K562 (cell line): ENCODE data around the gene SLC27A4. TPM values are rescaled to one million over a fixed set of nuclear protein-coding genes. Genes with fewer than 3 reads are reported as not detected.

Experiments used
- ATAC-seq: fragments of 200-7000 bp; cut with Tn5 transposase; 3 replicates; pipeline ENCODE4 v1.9.1; 2020; ENCODE audit warnings: moderate library complexity
- BruUV-seq: library from RNA; stranded (reverse); fragments of 400-500 nt; replicated peaks from 2 replicates; lab custom pipeline; 2021; lab: Mats Ljungman, UMichigan
- CTCF ChIA-PET: fragments of 300-600 bp; formaldehyde crosslinking; extraction: SDS; loops from one replicate; lab custom pipeline; 2021; ENCODE audit warnings: low intra/inter-chr PET ratio; lab: Yijun Ruan, JAX
- POLR2A ChIA-PET: fragments of 300-600, 350-650 bp; sonication (Branson Sonifier 250); formaldehyde crosslinking; extraction: SDS; loops from one replicate; lab custom pipeline; 2021; ENCODE audit warnings: antibody characterized with exemption, inconsistent platforms; lab: Yijun Ruan, JAX
- DNase-seq, 4 experiments: peaks; one replicate each; pipeline versions ENCODE4 v3.0.0 to v3.0.0-alpha.2; 2011 to 2018; ENCODE audit warnings: low spot score in 3 of 4, mixed read lengths in 3 of 4; ENCODE audit errors: extremely low read depth in 1 of 4
- FAIRE-seq: peaks from 2 replicates; lab custom pipeline; 2011; peaks lifted over from hg19 to GRCh38; lab: Jason Lieb, UNC
- H2AFZ ChIP-seq: 2 replicates; pipeline ENCODE4 v1.6.0; 2011; ENCODE audit warnings: low read depth, low read length, control low read depth, inconsistent platforms
- H3K27ac ChIP-seq: fragments of 200-600 bp; 3 replicates; pipeline ENCODE4 v1.8.0; 2011; ENCODE audit warnings: low read depth, mild to moderate bottlenecking, control low read depth, inconsistent platforms, low read length, moderate library complexity, mixed read lengths; ENCODE audit errors: extremely low read depth
- H3K27me3 ChIP-seq, 2 experiments: fragments of 300-600 bp in 1 of 2; 2 replicates in 1 of 2; 3 replicates in 1 of 2; pipeline versions ENCODE4 v1.6.0 to v1.8.0; 2011; ENCODE audit warnings: inconsistent platforms in 2 of 2, low read length in 2 of 2, mild to moderate bottlenecking in 1 of 2, mixed read lengths in 1 of 2, moderate library complexity in 1 of 2; ENCODE audit not compliant: control insufficient read depth in 2 of 2, insufficient read depth in 2 of 2
- H3K36me3 ChIP-seq: fragments of 300-600 bp; 3 replicates; pipeline ENCODE4 v1.8.0; 2011; ENCODE audit warnings: mild to moderate bottlenecking, low read length, inconsistent platforms; ENCODE audit not compliant: control insufficient read depth, insufficient read depth
- H3K4me1 ChIP-seq, 2 experiments: fragments of 200-600 bp in 1 of 2; replicated peaks in 1 of 2; 2 replicates in 1 of 2; 3 replicates in 1 of 2; pipeline versions ENCODE4 v1.5.1 to v1.8.0; 2011; ENCODE audit warnings: inconsistent platforms in 2 of 2, low read length in 2 of 2, mild to moderate bottlenecking in 1 of 2, mixed read lengths in 1 of 2, moderate library complexity in 1 of 2; ENCODE audit not compliant: control insufficient read depth in 2 of 2, insufficient read depth in 2 of 2
- H3K4me2 ChIP-seq: 2 replicates; pipeline ENCODE4 v1.6.1; 2011; ENCODE audit warnings: low read length, control low read depth, inconsistent platforms, mixed read lengths; ENCODE audit not compliant: insufficient read depth
- H3K4me3 ChIP-seq: fragments of 200-600 bp; sonication (generic), shearing (Covaris generic); 2 replicates; pipeline ENCODE4 v1.5.1; 2016; ENCODE audit warnings: control low read depth, inconsistent platforms
- H3K79me2 ChIP-seq: fragments of 200-600 bp; 3 replicates; pipeline ENCODE4 v1.8.0; 2011; ENCODE audit warnings: low read length, inconsistent platforms; ENCODE audit not compliant: control insufficient read depth, insufficient read depth
- H3K9ac ChIP-seq, 2 experiments: 2 replicates each; pipeline versions ENCODE4 v1.6.0 to v1.6.1; 2011; ENCODE audit warnings: low read depth in 2 of 2, low read length in 2 of 2, control low read depth in 1 of 2, inconsistent platforms in 1 of 2, mild to moderate bottlenecking in 1 of 2, mixed read lengths in 1 of 2; ENCODE audit not compliant: insufficient read depth in 1 of 2
- H3K9me1 ChIP-seq: one replicate; pipeline ENCODE4 v1.6.0; 2011; ENCODE audit warnings: inconsistent platforms, mild to moderate bottlenecking, low read length, moderate library complexity; ENCODE audit not compliant: control insufficient read depth, insufficient read depth
- H3K9me3 ChIP-seq: replicated peaks from 2 replicates; pipeline ENCODE4 v1.5.1; 2011; ENCODE audit warnings: low read depth, low read length, inconsistent platforms; ENCODE audit not compliant: control insufficient read depth, insufficient read depth
- H4K20me1 ChIP-seq: replicated peaks from 2 replicates; pipeline ENCODE4 v1.6.1; 2011; ENCODE audit warnings: low read length, inconsistent platforms, mixed read lengths; ENCODE audit not compliant: control insufficient read depth, insufficient read depth
- BRD9 ChIP-seq: fragments of 450-650 bp; IDR thresholded peaks from 2 replicates; pipeline ENCODE4 v1.6.1; 2018; ENCODE audit warnings: low read depth; ENCODE audit not compliant: partially characterized antibody
- GABPA ChIP-seq: fragments of 200-800 bp; sonication (Bioruptor generic); conservative IDR thresholded peaks from 2 replicates; pipeline ENCODE4 v1.6.1; 2016; ENCODE audit warnings: low read depth, missing genetic modification characterization, missing compliant biosample characterization
- GTF2B ChIP-seq: IDR thresholded peaks from 2 replicates; pipeline ENCODE4 v1.6.1; 2011; ENCODE audit not compliant: insufficient read length; ENCODE audit errors: extremely low read depth
- KLF10 ChIP-seq: fragments of 250-450 bp; sonication (Bioruptor Pico); IDR thresholded peaks from 2 replicates; pipeline ENCODE4 v1.6.1; 2021; ENCODE audit warnings: matching md5 sums
- MAFK ChIP-seq: IDR thresholded peaks from 2 replicates; pipeline ENCODE4 v1.6.1; 2011; ENCODE audit warnings: low read length, improper control_type of control experiment
- MECOM ChIP-seq: fragments of 250-450 bp; sonication (Bioruptor Pico); IDR thresholded peaks from 2 replicates; pipeline ENCODE4 v1.8.0; 2022; ENCODE audit warnings: inconsistent platforms
- MYC ChIP-seq, 2 experiments: fragments of 250-450 bp in 1 of 2; sonication (Bioruptor Pico) in 1 of 2; IDR thresholded peaks; 2 replicates each; pipeline versions ENCODE4 v1.5.1 to v1.6.1; 2012 to 2021; ENCODE audit warnings: low read depth in 2 of 2, borderline replicate concordance in 1 of 2, improper control_type of control experiment in 1 of 2, low read length in 1 of 2, mild to moderate bottlenecking in 1 of 2, moderate library complexity in 1 of 2
- NCOA4 ChIP-seq: fragments of 450-650 bp; IDR thresholded peaks from 2 replicates; pipeline ENCODE4 v1.6.1; 2018; ENCODE audit warnings: mild to moderate bottlenecking; ENCODE audit not compliant: partially characterized antibody
- NEUROD1 ChIP-seq: fragments of 150-350 bp; IDR thresholded peaks from 2 replicates; pipeline ENCODE4 v1.6.1; 2014; ENCODE audit warnings: borderline replicate concordance, low read length, low read depth; ENCODE audit not compliant: partially characterized antibody
- RBM25 ChIP-seq: fragments of 200-400 bp; formaldehyde crosslinking; IDR thresholded peaks from 2 replicates; pipeline ENCODE4 v1.6.1; 2018; ENCODE audit warnings: low read length, low read depth, moderate library complexity; ENCODE audit not compliant: severe bottlenecking
- RCOR1 ChIP-seq, 2 experiments: IDR thresholded peaks; 2 replicates each; pipeline ENCODE4 v1.6.1; 2012; ENCODE audit warnings: low read depth in 2 of 2, low read length in 2 of 2, borderline replicate concordance in 1 of 2, improper control_type of control experiment in 1 of 2
- SMAD3 ChIP-seq: fragments of 450-650 bp; formaldehyde crosslinking; conservative IDR thresholded peaks from 2 replicates; pipeline ENCODE4 v1.4.0; 2020; ENCODE audit warnings: mild to moderate bottlenecking
- TBP ChIP-seq: optimal IDR thresholded peaks from 2 replicates; pipeline ENCODE3; 2011; ENCODE audit warnings: low read depth, low read length, improper control_type of control experiment
- THAP7 ChIP-seq: fragments of 250-450 bp; sonication (Bioruptor Pico); IDR thresholded peaks from 2 replicates; pipeline ENCODE4 v1.5.0; 2021
- TRIM24 ChIP-seq, 2 experiments: fragments of 450-650 bp; IDR thresholded peaks; 2 replicates each; pipeline ENCODE4 v1.6.1; 2016
- ZFP36 ChIP-seq: fragments of 150-350 bp; IDR thresholded peaks from 2 replicates; pipeline ENCODE4 v1.6.1; 2018; ENCODE audit warnings: low read length, low read depth; ENCODE audit not compliant: partially characterized antibody
- ZNF551 ChIP-seq: fragments of 250-450 bp; sonication (Bioruptor Pico); IDR thresholded peaks from 2 replicates; pipeline ENCODE4 v1.5.0; 2021; ENCODE audit warnings: mild to moderate bottlenecking, moderate library complexity
- ZNF707 ChIP-seq: fragments of 250-450 bp; sonication (Bioruptor Pico); conservative IDR thresholded peaks from 2 replicates; pipeline ENCODE4 v1.8.0; 2022; ENCODE audit warnings: inconsistent platforms, mild to moderate bottlenecking, moderate library complexity
- ZNF780A ChIP-seq: fragments of 250-450 bp; sonication (Bioruptor Pico); IDR thresholded peaks from 2 replicates; pipeline ENCODE4 v1.5.0; 2021; ENCODE audit warnings: mild to moderate bottlenecking
- ZNF830 ChIP-seq: fragments of 250-450 bp; sonication (Bioruptor Pico); IDR thresholded peaks from 2 replicates; pipeline ENCODE4 v1.5.0; 2021; ENCODE audit warnings: mild to moderate bottlenecking
- WGBS: fragments of 100-300 bp; shearing (Covaris generic); methylation state at CpG from one replicate; pipeline ENCODE4 v1.1.6; 2016; ENCODE audit warnings: low coverage, mixed read lengths; ENCODE audit not compliant: insufficient coverage; ENCODE audit errors: missing lambda C conversion rate; 5-methylcytosine and 5-hydroxymethylcytosine counted together
- in situ Hi-C: fragments of 300-500 bp; cut with MboI; formaldehyde crosslinking; loops from 4 replicates; pipeline ENCODE4 v1.15.0; 2018; ENCODE audit warnings: inconsistent platforms, mixed read lengths
- intact Hi-C: fragments of 100-400 bp; cut with micrococcal nuclease; formaldehyde crosslinking; loops from 2 replicates; pipeline ENCODE4 v1.14.2; 2022
- polyA plus RNA-seq, 8 experiments: library from polyadenylated mRNA; depleted of rRNA in 4 of 8; stranded (reverse) in 5 of 8; unstranded in 3 of 8; fragments of >200 nt; fragmentation: Nextera tagmentation in 2 of 8; fragmentation: Illumina TruSeq in 1 of 8; extraction: Ambion mirVana in 2 of 8; extraction: Trizol in 1 of 8; gene quantifications; 2 replicates each; pipeline versions ENCODE4 v1.2.1 to v1.2.3, GENCODE V29; 2011 to 2014; ENCODE audit warnings: inconsistent platforms in 1 of 8, missing spikeins in 1 of 8
- total RNA-seq, 7 experiments: library from RNA; depleted of rRNA in 6 of 7; stranded (reverse); fragments of >200 nt in 6 of 7; fragmentation: Illumina TruSeq in 2 of 7; extraction: Trizol in 2 of 7; gene quantifications; 2 replicates each; pipeline versions ENCODE4 v1.2.1 to v1.2.3, GENCODE V29; 2011 to 2021; ENCODE audit warnings: low replicate concordance in 1 of 7

SLC27A4 gene
- total and polyA plus RNA-seq, 9 of the 15 experiments (the other 6 are each of a cell fraction or from before 2014, with no cell fraction given) = 0.25 to 35.7 (median 14.0) TPM

- DNase-seq (peak in 1 of 4 experiments; percentile 17), FAIRE-seq (no peak), ATAC-seq (no peak)
- Histone ChIP-seq H3K4me1 (peaks cover 38 to 42% of the 10 kb centered on the region in 2 experiments), H3K9me1 (peaks cover 8% of the 10 kb centered on the region), H3K9ac (peak overlapping the region; percentile 17 to 73; a peak in 3 of 4 replicates), H3K9me3 (no peaks in the 10 kb centered on the region), H3K36me3 (no peaks in the 10 kb centered on the region), H2AFZ (no peak overlapping the region), H3K4me2 (peak overlapping the region; percentile 47), H4K20me1 (0 out of 2 replicates have a peak, but pooled peaks cover 4% of the 10 kb centered on the region), H3K79me2 (no peaks in the 10 kb centered on the region), H3K27me3 (no peaks in the 10 kb centered on the region), H3K4me3 (no peak overlapping the region), H3K27ac (peak overlapping the region; percentile 49)
- ChIA-PET CTCF (no interaction called here), POLR2A (interaction anchor here (0.7 to 4.3 kb wide), 14 partner anchors 8 to 98 kb away, joined by 3 to 38 read pairs (median 3); partner anchors contain the start of genes GOLGA2 and SWI5)
- intact Hi-C loops = loop anchor here (2.0 to 5.0 kb wide), 3 partner anchors 1390 to 1486 kb away; no protein-coding TSS in a partner anchor
- BruUV-seq = no TSS peak
- in situ Hi-C loops = loop anchor here (25.0 kb wide), 1 partner anchor 1490 kb away; no protein-coding TSS in a partner anchor
- 41% methylated on average over 2 of the region's 2 CpGs for WGBS
- no peak for TF ChIP-seq NCOA4
- TF ChIP-seq THAP7 (CRISPR knock-in tag) = no peak; the same call in 1 of the 2 replicates
- no peak for TF ChIP-seq TRIM24 (IDR thresholded peaks at IDR 0.05)
- TF ChIP-seq NEUROD1 = peak; percentile 17
- peak; percentile 5 to 57; a peak in 2 of 4 replicates for TF ChIP-seq RCOR1 (IDR thresholded peaks at IDR 0.05; ENCODE audit: borderline replicate concordance in 1 of 2, low read depth in 2 of 2, low read length in 2 of 2)
- no peak; the same call in 1 of the 2 replicates for TF ChIP-seq MYC (IDR thresholded peaks at IDR 0.05; ENCODE audit: low read depth, low read length)
- 0 out of 2 replicates have a peak, but pooled peaks have one; percentile 1 for TF ChIP-seq MYC (CRISPR knock-in tag; IDR thresholded peaks at IDR 0.05; ENCODE audit: borderline replicate concordance, low read depth)
- TF ChIP-seq BRD9 = no peak
- TF ChIP-seq RBM25 = peak; percentile 97
- no peak for TF ChIP-seq GABPA (tag)
- TF ChIP-seq ZNF780A (CRISPR knock-in tag) = peak; percentile 24; the same call in 1 of the 2 replicates
- TF ChIP-seq ZNF707 (CRISPR knock-in tag) = no peak
- TF ChIP-seq GTF2B = no peak
- 0 out of 2 replicates have a peak, but pooled peaks have one; percentile 86 for TF ChIP-seq ZNF830 (CRISPR knock-in tag)
- TF ChIP-seq TBP = peak; percentile 44
- peak; percentile 96 for TF ChIP-seq ZFP36
- 0 out of 2 replicates have a peak, but pooled peaks have one; percentile 17 for TF ChIP-seq KLF10 (CRISPR knock-in tag)
- peak; percentile 31; the same call in 1 of the 2 replicates for TF ChIP-seq ZNF551 (CRISPR knock-in tag)
- peak; percentile 62; the same call in 1 of the 2 replicates for TF ChIP-seq MECOM (CRISPR knock-in tag)
- TF ChIP-seq SMAD3 (CRISPR knock-in tag) = no peak
- TF ChIP-seq MAFK = 0 out of 2 replicates have a peak, but pooled peaks have one; percentile 17
Observed at GRCh38 chr9:128297221-128297773, 43.0 kb upstream of the SLC27A4 start.
